HG03571 (cell line): ENCODE results near the gene EDC3.
"Not testable (repeated sequence)": the region's sequence is repeated elsewhere in the genome, so short reads cannot be mapped to it uniquely, and the experiment has no call there.

ENCODE experiments used
- ATAC-seq: cut with Tn5 transposase; IDR thresholded peaks from one replicate; pipeline ENCODE4 v1.9.1; 2021; ENCODE audit not compliant: unreplicated experiment

Gene EDC3

DNA sequence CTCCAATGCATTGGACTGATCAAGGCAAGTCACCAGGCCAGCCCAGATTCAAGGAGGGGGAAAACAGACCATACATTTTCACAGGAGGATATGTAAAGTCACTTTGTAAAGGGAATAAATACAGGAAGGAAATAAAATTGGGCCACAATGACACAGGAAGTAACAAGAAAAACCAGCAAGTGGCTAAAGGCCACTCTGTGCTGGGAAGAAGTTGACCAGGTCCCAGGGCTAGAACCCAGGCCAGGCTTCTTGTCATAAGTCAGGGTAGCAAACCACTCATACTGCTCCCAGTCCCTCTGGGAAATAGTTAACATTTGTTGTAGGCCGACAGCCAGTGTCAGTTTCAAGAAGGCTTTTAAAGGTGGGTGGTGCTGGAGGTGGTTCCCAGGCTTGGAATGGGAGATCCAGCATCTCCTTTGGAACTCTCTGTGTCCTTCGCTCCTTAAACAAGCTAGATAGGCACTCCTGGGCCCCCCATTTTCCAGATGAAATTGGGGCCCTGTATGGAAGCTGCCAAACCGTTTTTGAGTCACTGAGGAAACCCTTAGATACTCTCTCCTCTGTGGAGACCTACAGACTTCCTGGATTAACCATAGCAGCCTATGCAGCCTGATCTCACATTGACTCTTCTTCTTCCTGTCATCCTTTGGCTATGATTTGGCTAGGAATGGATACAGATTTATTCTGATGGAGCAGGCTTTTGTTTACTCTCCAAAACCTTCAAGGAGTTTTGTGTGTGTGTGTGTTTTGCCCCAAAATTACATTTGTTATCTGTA, 14.7 kb upstream of the EDC3 start:
- ATAC-seq, result no peak

DNA sequence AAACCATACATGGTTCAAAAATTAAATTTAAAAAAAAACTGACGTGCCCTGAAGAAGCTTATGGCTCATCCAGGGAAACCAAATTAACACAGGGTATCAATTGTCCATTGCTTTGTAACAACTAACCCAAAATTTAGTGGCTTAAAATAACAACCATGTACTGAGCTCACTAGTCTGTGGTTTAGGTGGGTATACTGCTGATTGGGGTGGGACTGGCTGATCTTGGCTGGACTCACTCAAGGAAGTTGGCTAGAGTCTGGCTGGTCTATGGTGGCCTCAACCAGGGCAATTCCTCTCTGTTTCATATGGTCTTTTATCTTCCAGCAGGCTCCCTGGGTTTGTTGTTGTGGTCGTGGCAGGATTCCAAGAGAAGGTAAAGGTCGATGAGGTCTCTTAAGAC, 14.1 kb upstream of the EDC3 start:
- ATAC-seq, result no peak

DNA sequence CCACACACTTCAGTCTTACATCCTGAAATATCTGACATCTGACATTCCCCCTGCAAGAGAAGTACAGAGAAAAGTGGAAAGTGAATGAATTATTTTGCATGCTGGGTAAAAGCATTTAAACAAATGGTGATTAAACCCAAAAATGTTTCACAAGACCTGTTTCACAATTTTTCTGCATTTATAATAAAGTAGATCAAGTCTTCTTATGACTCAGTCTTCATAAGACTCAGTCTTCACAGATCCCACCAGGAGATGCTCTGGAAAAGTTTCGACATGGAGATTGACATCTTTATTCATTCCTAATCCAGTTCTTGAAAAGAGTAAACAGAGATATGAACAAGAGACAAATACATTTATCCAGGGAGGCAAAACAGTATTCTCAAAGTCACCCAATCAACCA, 13.2 kb upstream of the EDC3 start:
- no peak for ATAC-seq

DNA sequence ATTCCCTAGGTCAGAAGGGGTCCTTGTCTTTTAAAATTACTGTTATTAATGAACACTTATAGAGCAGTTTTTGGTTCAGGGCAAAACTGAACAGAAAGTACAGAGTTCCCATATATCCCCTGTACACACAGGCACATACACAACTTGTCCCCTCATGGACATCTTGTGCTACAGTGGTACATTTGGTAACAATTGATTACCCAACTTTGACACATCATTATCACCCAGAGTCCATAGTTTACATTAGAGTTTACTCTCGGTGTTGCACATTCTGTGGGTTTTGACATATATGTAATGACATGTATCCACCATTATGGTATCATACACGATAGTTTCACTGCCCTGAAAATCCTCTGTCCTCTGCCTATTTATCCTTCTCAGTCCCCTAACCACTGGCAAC, 984 bp upstream of the EDC3 start:
- ATAC-seq, result no peak

DNA sequence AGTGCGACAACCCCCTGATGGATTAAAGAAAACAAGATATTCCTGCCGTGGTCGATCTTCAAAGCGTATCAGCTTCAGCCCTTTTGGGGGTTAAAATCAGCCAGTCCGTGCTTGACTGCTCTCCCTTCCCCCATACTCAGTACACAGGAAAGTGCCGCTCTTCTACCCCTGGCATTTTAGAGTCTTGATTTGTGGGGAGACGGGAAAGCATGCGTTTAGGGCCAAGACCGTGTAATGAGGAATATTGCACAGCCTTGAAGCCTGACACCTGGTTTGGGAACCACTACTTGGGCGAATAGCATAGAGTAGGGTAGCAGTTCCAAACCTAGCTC, 540 bp upstream of the EDC3 start:
- no peak for ATAC-seq

DNA sequence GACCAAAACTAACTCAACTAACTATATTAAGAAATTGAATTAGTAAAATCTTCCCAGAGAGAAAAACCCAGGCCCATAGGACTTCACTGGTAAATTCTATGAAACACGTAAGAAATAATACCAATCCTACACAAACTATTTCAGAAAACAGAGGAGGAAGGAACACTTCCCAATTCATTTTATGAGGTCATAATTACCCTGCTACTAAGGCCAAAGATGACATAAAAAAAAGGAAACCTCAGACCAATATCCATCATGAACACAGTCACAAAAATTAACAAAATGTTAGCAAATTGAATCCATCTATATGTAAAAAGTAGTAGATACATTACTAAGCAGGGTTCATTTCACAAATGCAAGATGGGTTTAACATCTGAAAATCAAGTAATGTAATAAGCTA, 3.5 kb downstream of the EDC3 start:
- no peak for ATAC-seq

DNA sequence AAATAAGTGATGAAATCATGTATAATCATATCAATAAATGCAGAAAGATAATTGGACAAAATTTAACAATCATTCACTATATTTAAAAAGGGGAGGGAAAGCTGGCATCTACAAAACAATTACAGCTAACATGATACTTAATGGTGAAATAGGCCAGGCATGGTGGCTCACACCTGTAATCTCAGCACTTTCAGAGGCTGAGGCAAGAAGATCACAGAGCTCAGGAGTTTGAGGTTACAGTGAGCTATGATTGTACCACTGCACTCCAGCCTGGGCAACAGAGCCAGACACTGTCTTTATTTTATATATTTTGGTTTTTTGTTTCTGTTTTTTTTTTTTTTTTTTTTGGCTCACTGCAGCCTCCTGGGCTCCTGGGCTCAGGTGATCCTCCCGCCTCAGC, 12.1 kb downstream of the EDC3 start:
- no peak for ATAC-seq

DNA sequence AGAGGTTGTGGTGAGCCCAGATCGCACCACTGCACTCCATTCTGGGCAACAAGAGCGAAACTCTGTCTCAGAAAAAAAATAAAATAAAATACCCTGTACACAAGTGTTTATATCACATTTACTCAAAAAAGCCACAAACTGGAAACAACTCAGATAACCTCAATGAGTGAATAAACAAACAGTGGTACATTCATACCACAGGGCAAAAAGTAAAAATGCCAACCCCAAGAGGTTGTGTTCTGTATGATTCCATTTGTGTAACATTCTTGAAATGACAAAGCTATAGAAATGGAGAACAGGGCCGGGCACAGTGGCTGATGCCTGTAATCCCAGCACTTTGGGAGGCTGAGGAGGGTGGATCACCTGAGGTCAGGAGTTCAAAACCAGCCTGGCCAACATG, 12.9 kb downstream of the EDC3 start:
- no peak for ATAC-seq

DNA sequence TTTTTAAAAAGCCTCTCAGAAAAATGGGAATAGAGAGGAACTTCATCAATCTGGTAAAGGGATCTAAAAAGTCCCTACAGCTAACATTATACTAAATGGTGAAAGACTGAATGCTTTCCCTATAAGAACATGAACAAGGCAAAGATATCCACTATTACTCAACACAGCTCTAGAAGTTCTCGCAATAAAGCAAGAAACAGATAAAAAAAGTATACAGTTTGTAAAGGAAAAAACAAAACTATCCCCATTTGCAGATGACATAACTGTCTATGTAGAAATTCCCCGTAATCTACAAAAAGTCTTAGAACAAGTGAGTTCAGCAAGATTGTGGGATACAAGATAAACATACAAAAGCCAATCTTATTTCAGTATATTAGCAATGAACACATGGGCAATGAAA, 15.4 kb downstream of the EDC3 start:
- no peak for ATAC-seq

DNA sequence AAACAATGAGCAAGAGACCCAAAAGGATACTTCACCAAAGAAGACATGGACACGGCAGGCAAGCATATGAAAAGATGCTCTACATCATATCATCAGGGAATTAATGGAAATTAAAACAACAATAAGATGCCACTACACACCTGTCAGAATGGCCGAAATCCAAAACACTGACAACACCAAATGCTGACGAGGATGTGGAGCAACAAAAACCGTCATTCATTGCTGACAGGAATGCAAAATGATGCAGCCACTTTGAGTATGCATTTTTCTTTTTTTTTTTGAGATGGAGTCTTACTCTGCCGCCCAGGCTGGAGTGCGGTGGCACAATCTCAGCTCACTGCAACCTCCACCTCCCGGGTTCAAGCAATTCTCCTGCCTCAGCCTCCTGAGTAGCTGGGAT, 19.0 kb downstream of the EDC3 start:
- ATAC-seq, result no peak

DNA sequence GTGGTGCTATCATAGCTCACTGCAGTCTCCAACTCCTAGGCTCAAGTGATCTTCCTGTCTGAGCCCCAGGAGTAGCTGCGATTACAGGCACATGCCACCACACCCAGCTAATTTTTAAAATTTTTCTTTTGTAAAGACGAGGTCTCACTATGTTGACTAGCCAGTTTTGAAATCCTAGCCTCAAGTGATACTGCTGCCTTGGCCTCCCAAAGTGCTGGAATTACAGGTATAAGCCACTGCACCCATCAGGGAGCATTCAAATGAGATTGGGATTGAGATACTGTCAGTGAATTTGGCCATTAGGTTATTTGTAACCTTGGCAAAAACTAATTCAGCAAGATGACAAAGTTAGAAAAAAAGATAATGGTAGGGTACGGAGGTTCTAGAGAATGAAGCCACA, 21.7 kb downstream of the EDC3 start:
- ATAC-seq, result no peak

DNA sequence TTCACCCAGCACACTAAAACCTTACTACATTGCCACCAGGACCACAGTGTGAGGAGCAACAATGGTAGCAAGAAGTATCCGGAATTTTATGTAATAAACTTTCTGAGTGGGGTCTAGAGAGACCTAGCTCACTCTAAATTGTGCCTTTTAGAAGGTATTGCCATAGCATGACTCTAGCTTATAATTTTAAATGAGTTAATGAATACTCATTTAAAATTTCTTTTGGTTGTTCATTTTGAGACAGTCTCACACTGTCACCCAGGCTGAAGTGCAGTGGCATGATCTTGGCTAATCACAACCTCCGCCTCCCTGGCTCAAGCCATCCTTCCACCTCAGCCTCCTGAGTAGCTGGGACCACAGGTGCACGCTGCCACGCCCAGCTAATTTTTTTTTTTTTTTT, 26.2 kb downstream of the EDC3 start:
- ATAC-seq, result no peak

DNA sequence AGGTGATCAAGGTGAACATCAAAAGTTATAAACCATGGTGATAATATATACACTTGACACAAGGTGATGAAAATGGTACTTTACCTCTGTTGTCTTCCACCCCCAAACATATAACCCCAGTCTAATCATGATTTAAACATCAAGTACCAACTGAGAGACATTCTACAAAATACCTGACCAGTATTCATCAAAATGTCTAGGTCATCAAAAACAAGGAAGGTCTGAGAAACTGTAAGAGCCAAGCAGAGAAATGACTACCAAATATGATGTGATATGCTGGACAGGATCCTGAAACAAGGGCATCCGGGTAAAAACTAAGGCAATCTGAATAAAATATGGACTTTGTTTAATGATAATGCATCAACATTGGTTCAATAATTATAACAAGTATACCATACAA, 27.8 kb downstream of the EDC3 start:
- no peak for ATAC-seq

DNA sequence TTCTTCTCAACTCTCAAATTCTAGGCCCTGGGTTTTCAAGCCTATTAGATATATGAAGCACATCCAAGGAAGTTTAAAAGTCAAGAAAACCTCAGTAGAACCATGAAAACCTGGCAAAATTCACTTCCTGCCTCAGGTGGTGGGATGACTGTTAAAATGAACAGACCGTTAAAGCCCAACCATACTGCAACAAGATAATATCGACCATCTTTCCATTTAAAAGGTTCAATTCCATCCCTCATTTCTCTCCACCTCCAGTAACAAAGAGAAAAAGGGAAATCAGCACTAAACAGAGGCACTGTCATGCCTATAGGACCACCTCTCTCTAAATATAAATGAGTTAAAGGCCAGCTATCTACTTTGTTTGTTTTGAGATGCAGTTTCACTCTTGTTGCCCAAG, 31.2 kb downstream of the EDC3 start:
- ATAC-seq, result no peak

DNA sequence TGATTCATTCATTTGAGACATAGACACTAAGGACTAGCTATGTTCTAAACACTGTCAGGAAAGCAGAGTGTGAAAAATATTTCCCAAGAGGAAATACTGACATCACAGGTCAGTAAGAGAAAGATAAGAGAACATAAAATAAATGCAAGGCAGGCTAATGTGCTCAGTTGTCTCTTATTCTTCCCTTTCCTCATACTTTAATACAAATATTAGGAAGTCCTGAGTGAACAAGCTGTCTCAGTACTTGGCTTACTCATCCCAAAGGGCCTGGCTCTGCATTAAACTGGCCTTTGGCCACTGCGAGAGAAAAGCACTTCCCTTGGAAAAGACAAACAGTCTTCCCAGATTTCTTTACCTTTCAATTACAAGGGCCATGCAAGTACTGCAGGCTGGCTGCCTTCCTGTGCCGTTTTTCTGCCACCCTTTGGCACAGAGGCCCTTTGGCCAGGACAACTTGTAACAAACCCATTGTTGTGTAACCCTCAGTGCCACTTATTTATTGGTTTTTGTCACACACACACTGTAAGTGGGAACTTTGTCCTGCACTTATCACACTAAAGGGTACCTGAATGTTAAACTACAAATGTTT, 31.7 kb downstream of the EDC3 start:
- no peak for ATAC-seq

DNA sequence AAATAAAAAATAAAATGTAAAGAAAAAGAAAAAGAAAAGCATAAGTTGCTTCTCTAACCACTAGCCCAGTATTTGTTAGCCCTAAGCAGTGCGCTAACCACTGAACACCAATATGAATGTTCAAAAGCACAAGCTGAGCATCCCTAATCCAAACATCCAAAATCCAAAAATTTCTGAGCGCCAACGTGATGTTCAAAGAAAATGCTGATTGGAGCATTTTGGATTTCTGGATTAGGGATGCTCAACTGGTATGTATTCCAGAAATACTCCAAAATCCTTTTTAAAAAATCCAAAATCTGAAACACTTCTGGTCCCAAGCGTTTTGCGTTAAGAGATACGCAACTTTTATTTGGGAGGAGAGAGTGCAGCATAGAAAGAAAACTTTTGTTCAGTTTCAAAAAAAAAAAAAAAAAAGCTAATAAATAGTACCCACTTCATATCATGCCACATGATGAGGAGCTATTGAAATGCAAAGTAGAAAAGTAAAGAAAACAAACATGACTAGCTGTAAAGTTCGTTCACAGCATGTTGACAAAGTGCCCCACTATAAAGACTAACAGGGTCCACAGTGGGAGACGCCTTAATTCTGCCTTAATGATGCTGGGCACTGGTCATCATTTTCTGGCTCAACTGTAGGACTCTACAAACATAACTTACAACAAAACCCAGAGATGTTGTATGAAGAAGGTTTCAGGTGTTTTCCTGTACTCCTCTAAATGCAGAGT, 32.4 kb downstream of the EDC3 start:
- ATAC-seq, result no peak

DNA sequence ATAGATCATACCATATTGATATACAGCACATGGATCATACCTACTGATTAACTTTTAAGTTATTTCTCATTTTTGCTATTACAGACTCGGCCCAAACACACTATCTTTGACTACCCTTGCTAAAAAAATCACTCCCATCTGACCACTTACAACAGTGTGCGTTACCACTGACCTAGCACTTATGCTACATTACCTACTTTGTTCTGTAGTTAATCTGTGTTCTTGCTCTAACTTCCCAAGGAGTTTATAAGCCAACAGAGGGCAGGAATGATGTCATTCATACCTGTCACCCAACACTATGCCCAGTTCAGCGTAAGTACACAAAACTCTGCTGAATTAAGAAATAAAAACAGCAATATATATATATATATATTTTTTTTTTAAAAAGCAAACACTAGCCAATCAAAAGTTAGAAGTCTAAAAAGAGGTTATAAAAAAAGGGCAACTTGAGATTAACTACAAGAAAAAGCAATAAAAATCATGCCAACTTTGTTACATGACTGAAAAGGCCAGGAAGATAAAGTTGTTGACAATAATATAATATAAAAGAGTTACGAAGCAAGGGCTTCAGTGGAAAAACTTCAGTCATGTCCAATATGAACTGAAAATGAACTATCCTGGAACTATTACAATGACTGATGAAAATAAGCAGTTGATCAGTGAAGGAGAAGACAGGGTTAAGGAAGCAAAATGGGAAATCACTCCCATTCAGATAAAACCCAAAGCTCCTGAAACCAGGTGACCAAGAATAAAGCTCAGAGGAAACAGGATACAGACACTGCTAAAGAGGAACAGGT, 33.6 kb downstream of the EDC3 start:
- ATAC-seq, result no peak

DNA sequence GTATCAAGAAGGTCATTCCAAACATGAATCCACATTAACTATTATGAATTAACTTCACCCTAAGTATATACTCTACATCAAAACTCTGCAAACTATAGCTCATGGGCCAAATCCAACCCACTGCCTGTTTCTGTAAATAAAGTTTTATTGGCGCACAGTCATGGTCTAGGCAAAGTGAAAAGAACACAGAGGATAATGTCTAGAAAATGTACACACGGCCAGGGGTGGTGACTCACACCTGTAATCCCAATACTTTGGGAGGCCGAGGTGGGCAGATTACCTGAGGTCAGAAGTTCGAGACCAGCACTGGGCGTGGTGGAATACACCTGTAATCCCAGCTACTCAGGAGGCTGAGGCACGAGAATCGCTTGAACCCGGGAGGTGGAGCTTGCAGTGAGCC, 34.5 kb downstream of the EDC3 start:
- not testable (repeated sequence) for ATAC-seq

DNA sequence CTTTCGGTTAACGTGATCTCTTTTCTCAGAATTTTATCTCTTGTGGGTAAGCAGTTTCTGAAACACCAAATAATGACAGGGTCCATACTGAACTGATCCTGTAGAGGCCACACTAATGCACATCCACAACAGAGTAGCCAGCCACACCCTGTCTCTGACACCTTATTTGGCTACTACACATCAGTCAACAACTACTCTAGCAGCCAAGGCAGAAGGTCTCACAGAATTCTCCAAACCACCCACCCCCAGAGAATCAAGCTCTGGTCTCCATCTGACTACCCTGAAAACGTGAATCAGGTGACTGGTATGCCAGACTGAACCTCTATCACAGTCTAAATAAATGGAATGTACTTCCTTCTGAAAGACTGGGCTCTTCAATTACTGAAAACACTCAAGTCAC, 38.0 kb downstream of the EDC3 start:
- ATAC-seq, result no peak

DNA sequence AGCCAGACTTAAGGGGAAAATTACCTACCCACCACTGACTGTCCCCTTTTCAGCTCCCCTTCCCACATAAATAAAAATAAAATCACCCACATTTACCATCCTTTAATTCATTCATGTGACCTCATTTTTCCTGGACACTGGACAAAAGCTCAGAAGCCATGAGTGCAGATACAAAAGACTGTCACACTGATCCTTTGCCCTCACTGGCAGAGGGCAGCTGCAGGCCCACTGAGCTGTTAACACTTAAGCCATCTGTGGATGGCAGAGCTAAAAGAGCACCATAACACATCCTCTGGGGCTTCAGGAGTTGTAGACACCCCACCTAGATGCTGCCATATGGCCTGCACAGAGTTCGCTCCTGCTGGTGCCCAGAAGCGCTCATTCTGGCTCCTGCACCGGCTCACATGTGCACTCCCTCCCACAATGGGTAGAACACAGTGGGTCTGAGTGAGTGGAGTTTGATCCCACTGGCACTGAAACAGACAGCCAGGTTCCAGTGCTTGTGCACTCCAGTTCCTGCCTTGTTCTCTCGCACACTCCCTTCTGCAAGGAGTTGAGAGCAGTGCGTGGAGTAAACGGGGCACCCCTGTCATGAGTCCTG, 38.8 kb downstream of the EDC3 start:
- no peak for ATAC-seq

DNA sequence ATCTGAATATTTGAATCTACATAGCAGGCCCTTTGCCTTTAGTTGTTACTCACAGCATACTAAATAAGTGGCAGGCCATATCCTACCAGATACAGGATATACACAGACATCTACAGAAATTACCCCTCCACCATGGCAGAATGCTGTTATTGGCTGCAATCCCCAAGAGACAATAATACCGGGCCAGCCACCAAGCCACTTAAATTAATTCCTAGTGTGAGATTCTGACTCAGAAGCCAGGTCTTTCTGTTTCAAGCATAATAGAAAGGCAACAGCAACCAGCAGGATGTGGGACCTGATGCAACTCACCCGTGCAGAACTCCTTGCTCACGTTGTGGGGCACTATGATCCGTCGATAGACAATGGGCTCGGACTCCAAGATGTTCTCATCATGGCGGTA, 40.4 kb downstream of the EDC3 start:
- ATAC-seq, result no peak
